ENCODE results near the gene SPRING1.
"Not testable (repeated sequence)": the region's sequence is repeated elsewhere in the genome, so short reads cannot be mapped to it uniquely, and the experiment has no call there.

SPRING1 gene

DNA sequence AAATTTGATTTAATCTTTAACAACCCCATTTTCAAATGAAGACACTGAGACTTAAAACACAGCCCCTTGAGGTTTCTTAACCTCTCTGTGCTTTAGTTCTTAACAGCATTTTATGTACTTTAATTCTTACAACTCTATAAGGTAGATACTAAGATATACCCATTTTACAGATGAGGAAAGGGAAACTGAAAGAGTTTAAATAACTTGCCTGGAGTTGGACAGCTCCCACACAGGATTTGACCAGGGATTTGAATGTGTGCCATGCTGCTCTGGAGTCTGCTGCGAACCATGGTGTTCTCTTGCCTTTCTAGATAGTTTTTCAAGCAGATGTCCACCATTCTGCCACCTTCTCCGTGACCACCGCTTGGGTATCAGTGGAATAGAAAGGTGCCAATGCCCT lies 28.4 kb upstream of the SPRING1 start:
- Histone ChIP-seq H3K4me1 (ENCODE audit: control insufficient read depth, insufficient read depth, low read length) (no peaks in the 10 kb centered on the region), H3K27ac (ENCODE audit: low read length) (no peak overlapping the region), H3K4me3 (ENCODE audit: low read length) (no peak overlapping the region), H3K9me3 (ENCODE audit: control insufficient read depth, insufficient read depth, low read length) (no peaks in the 10 kb centered on the region), H3K36me3 (ENCODE audit: control insufficient read depth, insufficient read depth, low read length) (peaks cover 6% of the 10 kb centered on the region), H3K27me3 (ENCODE audit: control insufficient read depth, insufficient read depth, low read length) (no peaks in the 10 kb centered on the region; the same call in 1 of the 2 replicates)
- WGBS (ENCODE audit: insufficient coverage, insufficient read length) = no CpG with 5 or more reads among the region's 3 CpGs
- DNase-seq (ENCODE audit: low read depth, low spot score) = no peak

DNA sequence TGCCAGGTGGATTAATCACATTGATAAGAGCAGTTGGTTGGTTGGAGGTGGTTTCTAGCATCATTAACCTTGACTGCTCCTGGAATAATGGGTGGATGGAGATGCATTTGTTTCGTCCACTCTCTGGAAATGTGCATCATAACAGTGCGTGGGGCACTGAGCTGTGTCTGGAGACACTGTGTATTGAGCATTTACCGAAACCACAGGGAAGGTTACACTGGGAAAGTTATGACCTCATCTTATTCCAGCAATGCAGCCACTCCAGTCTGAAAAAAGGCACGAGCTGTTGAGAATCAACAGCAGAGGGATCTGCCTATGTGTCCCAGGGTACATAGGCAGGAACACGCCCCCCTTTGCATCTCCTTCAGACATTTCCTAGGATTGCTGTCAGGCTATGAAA lies 27.4 kb upstream of the SPRING1 start:
- H3K27ac ChIP-seq (ENCODE audit: low read length) = no peak overlapping the region
- no CpG with 5 or more reads among the region's 5 CpGs for WGBS (ENCODE audit: insufficient coverage, insufficient read length)
- no peaks in the 10 kb centered on the region; the same call in 1 of the 2 replicates for H3K27me3 ChIP-seq (ENCODE audit: control insufficient read depth, insufficient read depth, low read length)
- H3K36me3 ChIP-seq (ENCODE audit: control insufficient read depth, insufficient read depth, low read length) = peaks cover 6% of the 10 kb centered on the region
- no peak overlapping the region for H3K4me3 ChIP-seq (ENCODE audit: low read length)
- no peak for DNase-seq (ENCODE audit: low read depth, low spot score)
- H3K4me1 ChIP-seq (ENCODE audit: control insufficient read depth, insufficient read depth, low read length) = no peaks in the 10 kb centered on the region
- no peaks in the 10 kb centered on the region for H3K9me3 ChIP-seq (ENCODE audit: control insufficient read depth, insufficient read depth, low read length)

DNA sequence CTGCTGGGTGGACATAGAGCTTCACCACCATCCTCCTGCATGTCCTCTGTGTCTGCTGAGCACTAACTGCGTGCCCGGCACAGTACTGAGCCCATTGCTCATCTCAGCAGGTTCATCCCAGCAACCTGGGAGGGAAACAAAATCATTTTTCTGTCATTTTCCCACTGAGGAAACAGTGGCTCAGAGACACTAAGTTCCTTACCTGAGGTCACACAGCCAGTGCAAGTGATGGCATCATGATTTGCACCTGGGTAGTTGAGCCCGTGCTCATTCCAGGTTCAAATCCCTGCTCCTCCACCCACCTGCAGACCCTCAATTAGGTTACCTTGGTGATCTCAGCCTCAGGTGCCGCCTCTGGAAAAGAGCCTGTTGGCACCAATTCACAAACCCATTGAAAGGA lies 23.6 kb upstream of the SPRING1 start:
- peaks cover 3% of the 10 kb centered on the region for H3K36me3 ChIP-seq (ENCODE audit: control insufficient read depth, insufficient read depth, low read length)
- WGBS (ENCODE audit: insufficient coverage, insufficient read length) = no CpG with 5 or more reads among the region's 4 CpGs

DNA sequence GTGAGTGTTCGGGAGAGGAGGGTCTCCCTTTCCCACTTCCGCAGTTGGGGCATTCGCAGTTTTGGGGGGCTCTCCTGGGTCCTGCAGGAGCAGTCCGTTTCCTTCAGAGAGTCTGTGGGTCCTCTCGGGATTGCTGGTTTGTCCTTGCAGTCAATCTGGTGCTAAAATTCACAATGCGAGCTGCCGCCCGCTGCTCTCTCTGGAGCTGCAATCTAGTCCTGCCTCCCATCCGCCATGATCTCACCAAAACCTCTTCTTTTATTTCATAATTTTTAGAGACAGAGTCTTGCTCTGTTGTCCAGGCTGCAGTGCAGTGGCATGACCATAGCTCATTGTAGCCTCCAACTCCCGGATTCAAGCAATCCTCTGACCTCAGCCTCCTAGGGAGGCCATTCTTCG lies 22.8 kb upstream of the SPRING1 start:
- no peaks in the 10 kb centered on the region for H3K9me3 ChIP-seq (ENCODE audit: control insufficient read depth, insufficient read depth, low read length)
- H3K27me3 ChIP-seq (ENCODE audit: control insufficient read depth, insufficient read depth, low read length) = no peaks in the 10 kb centered on the region; the same call in 1 of the 2 replicates
- no peaks in the 10 kb centered on the region for H3K4me1 ChIP-seq (ENCODE audit: control insufficient read depth, insufficient read depth, low read length)
- H3K4me3 ChIP-seq (ENCODE audit: low read length) = no peak overlapping the region
- no peak overlapping the region for H3K27ac ChIP-seq (ENCODE audit: low read length)
- DNase-seq (ENCODE audit: low read depth, low spot score) = no peak
- WGBS (ENCODE audit: insufficient coverage, insufficient read length) = no CpG with 5 or more reads among the region's 11 CpGs
- H3K36me3 ChIP-seq (ENCODE audit: control insufficient read depth, insufficient read depth, low read length) = peaks cover 3% of the 10 kb centered on the region; the same call in 1 of the 2 replicates

More for the DNA sequence above, 23.6 kb upstream of the SPRING1 start:
- no peaks in the 10 kb centered on the region for H3K4me1 ChIP-seq (ENCODE audit: control insufficient read depth, insufficient read depth, low read length)
- no peak for DNase-seq (ENCODE audit: low read depth, low spot score)
- H3K4me3 ChIP-seq (ENCODE audit: low read length) = no peak overlapping the region
- H3K27me3 ChIP-seq (ENCODE audit: control insufficient read depth, insufficient read depth, low read length) = no peaks in the 10 kb centered on the region; the same call in 1 of the 2 replicates
- no peak overlapping the region for H3K27ac ChIP-seq (ENCODE audit: low read length)
- H3K9me3 ChIP-seq (ENCODE audit: control insufficient read depth, insufficient read depth, low read length) = no peaks in the 10 kb centered on the region

DNA sequence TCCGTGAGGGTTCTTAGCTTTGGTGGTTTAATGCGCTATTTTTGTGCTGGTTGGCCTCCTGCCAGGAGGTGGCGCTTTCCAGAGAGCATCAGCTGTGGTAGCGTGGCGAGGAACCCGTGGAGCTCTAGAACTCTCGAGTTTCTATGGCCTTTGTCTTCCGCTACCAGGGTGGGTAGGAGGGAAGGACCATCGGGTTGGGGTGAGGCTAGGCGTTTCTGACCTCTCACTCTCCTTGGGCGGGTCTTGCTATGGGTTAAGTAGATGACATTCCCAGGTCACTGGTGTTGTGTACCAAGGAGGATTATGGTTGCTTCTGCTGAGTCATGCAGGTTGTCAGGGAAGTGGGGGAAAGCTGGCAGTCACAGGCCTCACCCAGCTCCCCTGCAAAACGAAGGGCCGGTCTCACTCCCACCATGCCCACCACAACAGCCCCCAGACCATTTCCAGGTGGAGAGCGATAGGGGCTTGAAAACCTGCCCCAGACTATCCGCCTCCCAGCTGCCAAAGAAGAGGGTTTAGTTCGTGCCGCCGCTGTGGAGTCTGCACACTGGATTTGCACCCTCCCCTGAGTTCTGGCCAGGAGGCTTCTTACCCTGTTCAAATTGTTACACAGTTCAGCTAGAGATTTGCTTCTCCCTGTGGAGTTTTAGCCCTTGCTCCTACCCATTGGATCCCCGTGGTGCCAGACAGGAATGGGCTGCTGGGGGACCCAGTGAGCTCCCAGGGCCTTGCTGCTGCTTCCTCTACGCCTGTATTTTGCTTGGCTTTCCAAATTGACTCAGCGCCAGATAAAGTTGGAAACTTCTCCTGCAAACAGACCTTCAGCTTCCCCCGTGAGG lies 22.1 kb upstream of the SPRING1 start:
- no peak overlapping the region; the same call in 1 of the 2 replicates for H3K4me3 ChIP-seq (ENCODE audit: low read length)
- peaks cover 3% of the 10 kb centered on the region; the same call in 1 of the 2 replicates for H3K36me3 ChIP-seq (ENCODE audit: control insufficient read depth, insufficient read depth, low read length)
- no peak overlapping the region for H3K27ac ChIP-seq (ENCODE audit: low read length)
- no peaks in the 10 kb centered on the region for H3K4me1 ChIP-seq (ENCODE audit: control insufficient read depth, insufficient read depth, low read length)
- no peaks in the 10 kb centered on the region for H3K27me3 ChIP-seq (ENCODE audit: control insufficient read depth, insufficient read depth, low read length)
- no CpG with 5 or more reads among the region's 22 CpGs for WGBS (ENCODE audit: insufficient coverage, insufficient read length)
- H3K9me3 ChIP-seq (ENCODE audit: control insufficient read depth, insufficient read depth, low read length) = no peaks in the 10 kb centered on the region
- peak; percentile 31 for DNase-seq (ENCODE audit: low read depth, low spot score)

DNA sequence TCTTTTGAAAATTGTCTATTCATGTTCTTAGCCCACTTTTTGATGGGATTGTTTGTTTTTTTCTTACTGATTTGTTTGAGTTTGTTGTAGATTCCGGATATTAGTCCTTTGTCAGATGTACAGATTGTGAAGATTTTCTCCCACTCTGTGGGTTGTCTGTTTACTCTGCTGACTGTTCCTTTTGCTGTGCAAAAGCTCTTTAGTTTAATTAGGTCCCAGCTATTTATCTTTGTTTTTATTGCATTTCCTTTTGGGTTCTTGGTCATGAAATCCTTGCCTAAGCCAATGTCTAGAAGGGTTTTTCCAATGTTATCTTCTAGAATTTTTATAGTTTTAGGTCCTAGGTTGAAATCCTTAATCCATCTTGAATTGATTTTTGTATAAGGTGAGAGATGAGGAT lies 16.9 kb upstream of the SPRING1 start:
- WGBS (ENCODE audit: insufficient coverage, insufficient read length) = no CpG with 5 or more reads among the region's 1 CpG
- DNase-seq (ENCODE audit: low read depth, low spot score); H3K4me3 ChIP-seq (ENCODE audit: low read length): not testable (repeated sequence)

DNA sequence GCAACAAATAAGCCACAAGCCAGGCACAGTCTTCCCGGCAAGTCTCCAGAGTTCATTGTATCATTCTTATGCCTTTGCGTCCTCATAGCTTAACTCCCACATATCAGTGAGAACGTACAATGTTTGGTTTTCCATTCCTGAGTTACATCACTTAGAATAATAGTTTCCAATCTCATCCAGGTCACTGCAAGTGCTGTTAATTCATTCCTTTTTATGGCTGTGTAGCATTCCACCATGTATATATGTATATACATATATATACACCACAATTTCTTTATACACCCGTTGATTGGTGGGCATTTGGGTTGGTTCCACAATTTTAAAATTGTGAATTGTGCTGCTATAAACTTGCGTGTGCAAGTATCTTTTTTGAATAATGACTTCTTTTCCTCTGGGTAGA lies 16.2 kb upstream of the SPRING1 start:
- not testable (repeated sequence) for H3K36me3 ChIP-seq (ENCODE audit: control insufficient read depth, insufficient read depth, low read length); H3K4me1 ChIP-seq (ENCODE audit: control insufficient read depth, insufficient read depth, low read length); H3K27me3 ChIP-seq (ENCODE audit: control insufficient read depth, insufficient read depth, low read length); H3K27ac ChIP-seq (ENCODE audit: low read length); H3K4me3 ChIP-seq (ENCODE audit: low read length); H3K9me3 ChIP-seq (ENCODE audit: control insufficient read depth, insufficient read depth, low read length); DNase-seq (ENCODE audit: low read depth, low spot score)
- no CpG with 5 or more reads among the region's 5 CpGs for WGBS (ENCODE audit: insufficient coverage, insufficient read length)

More for the DNA sequence above, 16.9 kb upstream of the SPRING1 start:
- not testable (repeated sequence) for H3K9me3 ChIP-seq (ENCODE audit: control insufficient read depth, insufficient read depth, low read length); H3K4me1 ChIP-seq (ENCODE audit: control insufficient read depth, insufficient read depth, low read length); H3K36me3 ChIP-seq (ENCODE audit: control insufficient read depth, insufficient read depth, low read length); H3K27ac ChIP-seq (ENCODE audit: low read length); H3K27me3 ChIP-seq (ENCODE audit: control insufficient read depth, insufficient read depth, low read length)

DNA sequence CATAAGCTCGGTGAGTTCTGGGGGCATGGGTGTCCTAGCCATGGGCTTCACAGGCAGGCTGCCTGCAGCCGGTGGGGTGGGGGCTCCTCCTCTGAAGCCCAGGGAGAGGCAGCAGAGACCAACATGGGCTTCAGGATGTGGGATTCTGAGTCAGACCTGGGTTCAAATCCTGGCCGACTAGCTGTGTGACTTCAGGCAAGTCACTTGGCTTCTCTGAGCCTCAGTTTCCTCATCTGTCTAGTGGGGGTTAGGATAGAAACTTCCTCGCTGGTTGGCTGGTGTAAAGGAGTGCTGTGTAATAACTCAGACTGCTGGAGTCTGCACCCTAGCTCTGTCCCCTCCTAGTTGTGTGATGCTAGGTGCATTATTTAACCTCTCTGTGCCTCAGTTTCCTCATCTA lies 12.4 kb upstream of the SPRING1 start:
- Histone ChIP-seq H3K9me3 (ENCODE audit: control insufficient read depth, insufficient read depth, low read length) (no peaks in the 10 kb centered on the region), H3K36me3 (ENCODE audit: control insufficient read depth, insufficient read depth, low read length) (peaks cover 5% of the 10 kb centered on the region), H3K27me3 (ENCODE audit: control insufficient read depth, insufficient read depth, low read length) (no peaks in the 10 kb centered on the region), H3K4me1 (ENCODE audit: control insufficient read depth, insufficient read depth, low read length) (no peaks in the 10 kb centered on the region), H3K27ac (ENCODE audit: low read length) (no peak overlapping the region), H3K4me3 (ENCODE audit: low read length) (no peak overlapping the region)
- DNase-seq (ENCODE audit: low read depth, low spot score) = no peak
- no CpG with 5 or more reads among the region's 4 CpGs for WGBS (ENCODE audit: insufficient coverage, insufficient read length)

DNA sequence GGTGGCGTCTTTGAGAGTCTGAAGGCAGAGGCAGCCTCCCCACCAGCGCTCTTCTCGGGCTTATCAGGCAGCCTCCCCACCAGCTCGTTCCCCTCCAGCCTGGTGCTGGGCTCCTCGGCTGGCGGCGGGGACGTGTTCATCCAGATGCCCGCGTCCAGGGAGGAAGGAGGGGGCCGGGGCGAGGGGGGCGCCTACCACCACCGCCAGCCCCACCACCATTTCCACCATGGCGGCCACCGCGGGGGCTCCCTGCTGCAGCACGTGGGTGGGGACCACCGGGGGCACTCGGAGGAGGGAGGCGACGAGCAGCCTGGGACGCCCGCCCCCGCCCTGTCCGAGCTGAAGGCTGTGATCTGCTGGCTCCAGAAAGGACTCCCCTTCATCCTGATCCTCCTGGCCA lies 12.0 kb upstream of the SPRING1 start:
- Histone ChIP-seq H3K27me3 (ENCODE audit: control insufficient read depth, insufficient read depth, low read length) (no peaks in the 10 kb centered on the region), H3K36me3 (ENCODE audit: control insufficient read depth, insufficient read depth, low read length) (peaks cover 5% of the 10 kb centered on the region), H3K9me3 (ENCODE audit: control insufficient read depth, insufficient read depth, low read length) (no peaks in the 10 kb centered on the region), H3K4me1 (ENCODE audit: control insufficient read depth, insufficient read depth, low read length) (no peaks in the 10 kb centered on the region), H3K4me3 (ENCODE audit: low read length) (no peak overlapping the region), H3K27ac (ENCODE audit: low read length) (no peak overlapping the region)
- no CpG with 5 or more reads among the region's 26 CpGs for WGBS (ENCODE audit: insufficient coverage, insufficient read length)
- DNase-seq (ENCODE audit: low read depth, low spot score) = no peak

DNA sequence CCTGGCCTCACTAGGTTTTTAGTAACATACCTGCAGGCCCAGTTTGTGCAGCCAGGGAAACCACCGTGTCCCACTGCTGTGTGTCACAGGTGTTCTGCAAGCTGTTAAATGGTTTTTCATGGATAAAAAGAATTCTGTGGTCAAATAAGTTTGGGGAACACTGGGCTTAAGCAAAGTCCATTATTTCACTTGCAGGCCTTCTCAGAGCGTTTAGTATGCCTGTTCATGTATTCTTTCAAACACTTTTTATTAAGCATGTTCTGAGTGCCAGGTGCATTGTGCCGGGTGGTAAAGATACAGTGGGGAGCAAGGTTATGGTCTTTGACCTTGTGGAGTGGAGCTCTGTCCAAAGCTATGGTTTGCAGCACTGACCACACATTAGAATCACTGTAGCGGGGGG lies 7.7 kb upstream of the SPRING1 start:
- no peak overlapping the region for H3K4me3 ChIP-seq (ENCODE audit: low read length)
- peaks cover 5% of the 10 kb centered on the region for H3K36me3 ChIP-seq (ENCODE audit: control insufficient read depth, insufficient read depth, low read length)
- no CpG with 5 or more reads among the region's 4 CpGs for WGBS (ENCODE audit: insufficient coverage, insufficient read length)
- no peak for DNase-seq (ENCODE audit: low read depth, low spot score)
- H3K27me3 ChIP-seq (ENCODE audit: control insufficient read depth, insufficient read depth, low read length) = no peaks in the 10 kb centered on the region
- H3K27ac ChIP-seq (ENCODE audit: low read length) = no peak overlapping the region
- H3K4me1 ChIP-seq (ENCODE audit: control insufficient read depth, insufficient read depth, low read length) = no peaks in the 10 kb centered on the region
- H3K9me3 ChIP-seq (ENCODE audit: control insufficient read depth, insufficient read depth, low read length) = no peaks in the 10 kb centered on the region

DNA sequence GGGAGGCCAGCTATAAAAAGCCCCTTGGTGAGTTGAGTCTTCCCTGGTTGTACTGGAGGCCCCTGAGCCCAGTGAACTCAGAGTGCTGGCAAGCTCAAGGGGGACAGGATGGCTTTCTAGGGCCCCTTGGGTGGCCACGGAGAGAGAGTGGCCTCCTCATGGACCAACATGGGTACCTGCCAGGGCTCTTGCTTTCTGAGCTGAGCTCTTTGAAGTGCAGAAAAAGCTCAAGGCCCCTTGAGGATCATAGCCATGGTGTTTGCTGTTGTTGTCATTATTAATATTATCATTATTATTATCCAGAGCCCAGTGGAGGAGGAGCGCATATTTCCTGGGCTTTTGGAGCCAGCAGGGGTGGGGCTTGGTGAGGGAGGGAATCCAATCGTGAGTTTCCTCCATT lies 6.9 kb upstream of the SPRING1 start:
- H3K36me3 ChIP-seq (ENCODE audit: control insufficient read depth, insufficient read depth, low read length) = no peaks in the 10 kb centered on the region; the same call in 1 of the 2 replicates
- H3K4me3 ChIP-seq (ENCODE audit: low read length) = no peak overlapping the region
- H3K27me3 ChIP-seq (ENCODE audit: control insufficient read depth, insufficient read depth, low read length) = no peaks in the 10 kb centered on the region
- H3K4me1 ChIP-seq (ENCODE audit: control insufficient read depth, insufficient read depth, low read length) = no peaks in the 10 kb centered on the region
- no peaks in the 10 kb centered on the region for H3K9me3 ChIP-seq (ENCODE audit: control insufficient read depth, insufficient read depth, low read length)
- no peak overlapping the region for H3K27ac ChIP-seq (ENCODE audit: low read length)
- WGBS (ENCODE audit: insufficient coverage, insufficient read length) = no CpG with 5 or more reads among the region's 3 CpGs
- DNase-seq (ENCODE audit: low read depth, low spot score) = no peak

All from iPS DF 6.9 (cell line).